Measurements from ENCODE around the gene P2RX3.

DNA sequence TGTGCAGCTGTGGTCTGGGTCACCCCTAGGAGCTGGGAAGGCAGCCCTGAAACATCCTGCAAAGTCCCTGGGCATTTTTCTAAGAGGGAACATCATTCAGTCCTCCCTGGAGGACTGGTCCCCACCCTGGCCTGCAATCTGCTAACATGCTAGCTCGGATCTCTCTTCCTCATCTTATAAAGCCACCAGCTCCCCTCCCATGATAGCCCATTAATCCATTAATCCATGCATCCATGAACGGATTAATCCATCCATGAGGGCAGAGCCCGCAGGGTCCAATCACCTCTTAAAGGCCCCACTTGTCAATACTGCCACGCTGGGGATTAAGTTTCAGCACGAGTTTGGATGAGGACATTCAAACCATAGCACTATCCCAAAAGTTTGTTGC lies 30.7 kb downstream of the P2RX3 start:
- TF ChIP-seq, protein P1, sequence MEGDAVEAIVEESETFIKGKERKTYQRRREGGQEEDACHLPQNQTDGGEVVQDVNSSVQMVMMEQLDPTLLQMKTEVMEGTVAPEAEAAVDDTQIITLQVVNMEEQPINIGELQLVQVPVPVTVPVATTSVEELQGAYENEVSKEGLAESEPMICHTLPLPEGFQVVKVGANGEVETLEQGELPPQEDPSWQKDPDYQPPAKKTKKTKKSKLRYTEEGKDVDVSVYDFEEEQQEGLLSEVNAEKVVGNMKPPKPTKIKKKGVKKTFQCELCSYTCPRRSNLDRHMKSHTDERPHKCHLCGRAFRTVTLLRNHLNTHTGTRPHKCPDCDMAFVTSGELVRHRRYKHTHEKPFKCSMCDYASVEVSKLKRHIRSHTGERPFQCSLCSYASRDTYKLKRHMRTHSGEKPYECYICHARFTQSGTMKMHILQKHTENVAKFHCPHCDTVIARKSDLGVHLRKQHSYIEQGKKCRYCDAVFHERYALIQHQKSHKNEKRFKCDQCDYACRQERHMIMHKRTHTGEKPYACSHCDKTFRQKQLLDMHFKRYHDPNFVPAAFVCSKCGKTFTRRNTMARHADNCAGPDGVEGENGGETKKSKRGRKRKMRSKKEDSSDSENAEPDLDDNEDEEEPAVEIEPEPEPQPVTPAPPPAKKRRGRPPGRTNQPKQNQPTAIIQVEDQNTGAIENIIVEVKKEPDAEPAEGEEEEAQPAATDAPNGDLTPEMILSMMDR (IDR thresholded peaks at IDR 0.05), result no peak
- TF ChIP-seq POLR2AphosphoS5 (IDR thresholded peaks at IDR 0.05), result no peak
- TF ChIP-seq POLR2A (IDR thresholded peaks at IDR 0.05), result no peak
- TF ChIP-seq EP300 (IDR thresholded peaks at IDR 0.05), result no peak
